NCI-H524 treated with DMSO at 0.1 percent for 48 hours (cell line): ENCODE data around the gene OBP2A.
"Not testable (repeated sequence)": the region's sequence is repeated elsewhere in the genome, so short reads cannot be mapped to it uniquely, and the experiment has no call there.

ENCODE experiments used
- DNase-seq: peaks from one replicate; lab custom pipeline; 2025; lab: John Stamatoyannopoulos, UW

The OBP2A gene

GRCh38 chr9:135512241-135512603 lies 33.7 kb upstream of the OBP2A start:
- no peak for DNase-seq

GRCh38 chr9:135512904-135513303 lies 33.0 kb upstream of the OBP2A start:
- DNase-seq, result no peak

- no peak for DNase-seq
Observed at GRCh38 chr9:135513351-135513846, 32.5 kb upstream of the OBP2A start.

GRCh38 chr9:135513906-135514305 lies 32.0 kb upstream of the OBP2A start:
- not testable (repeated sequence) for DNase-seq

- no peak for DNase-seq
Observed at GRCh38 chr9:135514342-135515082, 31.4 kb upstream of the OBP2A start.

GRCh38 chr9:135515083-135515951 lies 30.6 kb upstream of the OBP2A start:
- DNase-seq, result no peak

- DNase-seq, result no peak
Observed at GRCh38 chr9:135516132-135516860, 29.6 kb upstream of the OBP2A start.

GRCh38 chr9:135517407-135517822 lies 28.5 kb upstream of the OBP2A start:
- DNase-seq, result no peak

GRCh38 chr9:135519179-135519971 lies 26.6 kb upstream of the OBP2A start:
- DNase-seq, result no peak

- no peak for DNase-seq
Observed at GRCh38 chr9:135520916-135521607, 24.9 kb upstream of the OBP2A start, which contains the start of gene LCN1. Gene LCN1 (plus strand): TSS chr9:135521440. CDS start chr9:135521498, 58 bp downstream.

- DNase-seq, result no peak
Observed at GRCh38 chr9:135521608-135522095, 24.3 kb upstream of the OBP2A start.

- no peak for DNase-seq
Observed at GRCh38 chr9:135522137-135522877, 23.6 kb upstream of the OBP2A start.

GRCh38 chr9:135522931-135523330 lies 23.0 kb upstream of the OBP2A start:
- no peak for DNase-seq

GRCh38 chr9:135523521-135524129 lies 22.3 kb upstream of the OBP2A start:
- no peak for DNase-seq

- DNase-seq, result no peak
Observed at GRCh38 chr9:135524130-135524861, 21.6 kb upstream of the OBP2A start.

- no peak for DNase-seq
Observed at GRCh38 chr9:135525241-135526088, 20.5 kb upstream of the OBP2A start.

GRCh38 chr9:135526089-135526729 lies 19.7 kb upstream of the OBP2A start:
- no peak for DNase-seq
